ENCODE data around the gene RPL13A. TPM values are rescaled to one million over a fixed set of nuclear protein-coding genes. Genes with fewer than 3 reads are reported as not detected.
A peak's percentile ranks its signal among the peaks of the same experiment; 100 is the strongest.

RPL13A gene
- total and polyA plus RNA-seq, 9 of the 15 experiments (the other 6 are each of a cell fraction or from before 2014, with no cell fraction given): 1,744 to 5,482 (median 2,949) TPM

GRCh38 chr19:49497047-49497788 lies 9.8 kb downstream of the RPL13A start (continued):
- no peak for TF ChIP-seq ZNF263 (CRISPR knock-in tag; IDR thresholded peaks at IDR 0.05; ENCODE audit: borderline replicate concordance)
- TF ChIP-seq ARID3B (CRISPR knock-in tag; IDR thresholded peaks at IDR 0.05; ENCODE audit: borderline replicate concordance): no peak
- peak; percentile 55; the same call in 1 of the 2 replicates for TF ChIP-seq KLF1 (tag; IDR thresholded peaks at IDR 0.05)
- no peak for TF ChIP-seq CHCHD3 (CRISPR knock-in tag; IDR thresholded peaks at IDR 0.05)
- TF ChIP-seq MAZ (CRISPR knock-in tag; conservative IDR thresholded peaks at IDR 0.05 in 1 of 2, IDR thresholded peaks at IDR 0.05 in 1 of 2): no peak
- TF ChIP-seq CBFA2T3 (IDR thresholded peaks at IDR 0.05): no peak
- no peak for TF ChIP-seq RBM14 (IDR thresholded peaks at IDR 0.05; ENCODE audit: borderline replicate concordance, insufficient read depth, low read depth, low read length)
- peak; percentile 91 for TF ChIP-seq NKRF (IDR thresholded peaks at IDR 0.05; ENCODE audit: borderline replicate concordance)
- no peak for TF ChIP-seq CCAR2 (IDR thresholded peaks at IDR 0.05; ENCODE audit: low read depth, low read length)
- no peak for TF ChIP-seq RB1 (IDR thresholded peaks at IDR 0.05; ENCODE audit: low read depth)
- no peak for TF ChIP-seq KAT7 (CRISPR knock-in tag; IDR thresholded peaks at IDR 0.05; ENCODE audit: borderline replicate concordance)
- no peak for TF ChIP-seq EZH2 (IDR thresholded peaks at IDR 0.05; ENCODE audit: borderline replicate concordance, low read depth, low read length)
- no peak for TF ChIP-seq PCBP1 (IDR thresholded peaks at IDR 0.05; ENCODE audit: low read depth, low read length, poor library complexity, severe bottlenecking)
- TF ChIP-seq NFXL1 (CRISPR knock-in tag; IDR thresholded peaks at IDR 0.05): no peak
- no peak for TF ChIP-seq ZC3H4 (CRISPR knock-in tag; IDR thresholded peaks at IDR 0.05; ENCODE audit: borderline replicate concordance)
- TF ChIP-seq NFATC3 (IDR thresholded peaks at IDR 0.05): no peak
- no peak for TF ChIP-seq MCM5 (IDR thresholded peaks at IDR 0.05; ENCODE audit: low read depth)
- no peak for TF ChIP-seq KDM2B (CRISPR knock-in tag; IDR thresholded peaks at IDR 0.05)
- peak; percentile 52 to 71; a peak in 3 of 4 replicates for TF ChIP-seq SIX5 (IDR thresholded peaks at IDR 0.05; ENCODE audit: borderline replicate concordance in 1 of 2, insufficient read depth in 1 of 2, low read depth in 1 of 2, low read length in 2 of 2)
- no peak for TF ChIP-seq NCOA4 (IDR thresholded peaks at IDR 0.05; ENCODE audit: partially characterized antibody)
- TF ChIP-seq YBX1 (IDR thresholded peaks at IDR 0.05): no peak
